ENCODE results near the gene AGL.
A peak's percentile ranks its signal among the peaks of the same experiment; 100 is the strongest.
"Not testable (repeated sequence)": the region's sequence is repeated elsewhere in the genome, so short reads cannot be mapped to it uniquely, and the experiment has no call there.

The AGL gene

GRCh38 chr1:99827970-99828369 is 22.2 kb upstream of the AGL start:
- Histone ChIP-seq H2BK5ac (ENCODE audit: low read depth, low read length, poor library complexity) (no peak overlapping the region), H2AFZ (ENCODE audit: insufficient read depth, low read length, poor library complexity) (no peak overlapping the region), H3K27ac (ENCODE audit: low read depth, low read length) (no peak overlapping the region), H3K4me3 (ENCODE audit: low read depth, low read length) (no peak overlapping the region), H4K12ac (ENCODE audit: low read depth, low read length) (no peak overlapping the region), H3K79me1 (ENCODE audit: low read length) (no peaks in the 10 kb centered on the region), H3K4ac (ENCODE audit: low read depth, low read length) (no peak overlapping the region), H3K27me3 (ENCODE audit: insufficient read depth, low read length) (no peaks in the 10 kb centered on the region), H4K8ac (ENCODE audit: low read depth, low read length) (no peak overlapping the region), H3K36me3 (ENCODE audit: control insufficient read depth in 1 of 2, insufficient read depth in 2 of 2, low read length in 2 of 2) (no peaks in the 10 kb centered on the region), H3K9me3 (ENCODE audit: insufficient read depth, low read depth, low read length) (peaks cover 3% of the 10 kb centered on the region), H3K14ac (ENCODE audit: low read length) (no peak overlapping the region), H3K18ac (ENCODE audit: low read length) (no peak overlapping the region), H3K4me2 (ENCODE audit: low read length) (no peak overlapping the region), H3K9ac (ENCODE audit: low read length) (no peak overlapping the region), H4K91ac (ENCODE audit: low read depth, low read length) (no peak overlapping the region), H2BK12ac (ENCODE audit: low read length) (no peak overlapping the region), H2BK120ac (ENCODE audit: insufficient read depth, low read length, poor library complexity) (no peak overlapping the region), H2AK5ac (ENCODE audit: low read length) (no peak overlapping the region), H3K4me1 (ENCODE audit: control insufficient read depth in 1 of 2, insufficient read depth in 2 of 2, low read length in 2 of 2) (no peaks in the 10 kb centered on the region), H3K79me2 (ENCODE audit: control insufficient read depth, insufficient read depth, low read length, poor library complexity) (no peaks in the 10 kb centered on the region), H3K23ac (ENCODE audit: low read length) (no peak overlapping the region)
- DNase-seq = peak in 1 of 2 donors; percentile 37
- WGBS (ENCODE audit: extremely low coverage, insufficient coverage, insufficient read length) = no CpG with 5 or more reads among the region's 2 CpGs

GRCh38 chr1:99829269-99829668 is 20.9 kb upstream of the AGL start:
- Histone ChIP-seq H3K9ac (ENCODE audit: low read length) (no peak overlapping the region), H3K4me1 (ENCODE audit: control insufficient read depth in 1 of 2, insufficient read depth in 2 of 2, low read length in 2 of 2) (no peaks in the 10 kb centered on the region), H2BK120ac (ENCODE audit: insufficient read depth, low read length, poor library complexity) (no peak overlapping the region), H3K14ac (ENCODE audit: low read length) (no peak overlapping the region), H2AFZ (ENCODE audit: insufficient read depth, low read length, poor library complexity) (no peak overlapping the region), H3K79me1 (ENCODE audit: low read length) (no peaks in the 10 kb centered on the region), H2BK12ac (ENCODE audit: low read length) (no peak overlapping the region), H3K23ac (ENCODE audit: low read length) (no peak overlapping the region), H3K4me3 (ENCODE audit: low read depth, low read length) (no peak overlapping the region), H4K12ac (ENCODE audit: low read depth, low read length) (no peak overlapping the region), H3K27ac (ENCODE audit: low read depth, low read length) (no peak overlapping the region), H4K8ac (ENCODE audit: low read depth, low read length) (no peak overlapping the region), H3K18ac (ENCODE audit: low read length) (no peak overlapping the region), H2BK5ac (ENCODE audit: low read depth, low read length, poor library complexity) (no peak overlapping the region), H3K36me3 (ENCODE audit: control insufficient read depth in 1 of 2, insufficient read depth in 2 of 2, low read length in 2 of 2) (no peaks in the 10 kb centered on the region), H3K4me2 (ENCODE audit: low read length) (no peak overlapping the region), H3K9me3 (ENCODE audit: insufficient read depth, low read depth, low read length) (peaks cover 3% of the 10 kb centered on the region), H3K27me3 (ENCODE audit: insufficient read depth, low read length) (no peaks in the 10 kb centered on the region), H3K4ac (ENCODE audit: low read depth, low read length) (no peak overlapping the region), H4K91ac (ENCODE audit: low read depth, low read length) (no peak overlapping the region), H3K79me2 (ENCODE audit: control insufficient read depth, insufficient read depth, low read length, poor library complexity) (no peaks in the 10 kb centered on the region), H2AK5ac (ENCODE audit: low read length) (no peak overlapping the region)
- WGBS (ENCODE audit: extremely low coverage, insufficient coverage, insufficient read length) = no CpG with 5 or more reads among the region's 2 CpGs
- no peak for DNase-seq

GRCh38 chr1:99833911-99834310 is 16.2 kb upstream of the AGL start:
- not testable (repeated sequence) for H3K23ac ChIP-seq (ENCODE audit: low read length); H2BK120ac ChIP-seq (ENCODE audit: insufficient read depth, low read length, poor library complexity); H4K8ac ChIP-seq (ENCODE audit: low read depth, low read length); H3K4ac ChIP-seq (ENCODE audit: low read depth, low read length); H3K4me1 ChIP-seq (ENCODE audit: control insufficient read depth in 1 of 2, insufficient read depth in 2 of 2, low read length in 2 of 2); H2AK5ac ChIP-seq (ENCODE audit: low read length); H4K91ac ChIP-seq (ENCODE audit: low read depth, low read length); DNase-seq; H2BK5ac ChIP-seq (ENCODE audit: low read depth, low read length, poor library complexity); H3K18ac ChIP-seq (ENCODE audit: low read length); H3K27ac ChIP-seq (ENCODE audit: low read depth, low read length); H3K36me3 ChIP-seq (ENCODE audit: control insufficient read depth in 1 of 2, insufficient read depth in 2 of 2, low read length in 2 of 2); H2AFZ ChIP-seq (ENCODE audit: insufficient read depth, low read length, poor library complexity); H3K79me2 ChIP-seq (ENCODE audit: control insufficient read depth, insufficient read depth, low read length, poor library complexity); H3K4me3 ChIP-seq (ENCODE audit: low read depth, low read length); H3K9ac ChIP-seq (ENCODE audit: low read length); H2BK12ac ChIP-seq (ENCODE audit: low read length); H3K79me1 ChIP-seq (ENCODE audit: low read length); H3K9me3 ChIP-seq (ENCODE audit: insufficient read depth, low read depth, low read length); H3K14ac ChIP-seq (ENCODE audit: low read length); H3K4me2 ChIP-seq (ENCODE audit: low read length); H3K27me3 ChIP-seq (ENCODE audit: insufficient read depth, low read length); H4K12ac ChIP-seq (ENCODE audit: low read depth, low read length)
- WGBS (ENCODE audit: extremely low coverage, insufficient coverage, insufficient read length) = no CpG with 5 or more reads among the region's 7 CpGs

- H4K8ac ChIP-seq (ENCODE audit: low read depth, low read length); H3K9me3 ChIP-seq (ENCODE audit: insufficient read depth, low read depth, low read length); H3K18ac ChIP-seq (ENCODE audit: low read length); H3K27me3 ChIP-seq (ENCODE audit: insufficient read depth, low read length); H2AK5ac ChIP-seq (ENCODE audit: low read length); H2AFZ ChIP-seq (ENCODE audit: insufficient read depth, low read length, poor library complexity); H2BK5ac ChIP-seq (ENCODE audit: low read depth, low read length, poor library complexity); H3K9ac ChIP-seq (ENCODE audit: low read length); H4K91ac ChIP-seq (ENCODE audit: low read depth, low read length); H2BK120ac ChIP-seq (ENCODE audit: insufficient read depth, low read length, poor library complexity); H3K4me3 ChIP-seq (ENCODE audit: low read depth, low read length); H3K4me1 ChIP-seq (ENCODE audit: control insufficient read depth in 1 of 2, insufficient read depth in 2 of 2, low read length in 2 of 2); H3K27ac ChIP-seq (ENCODE audit: low read depth, low read length); H3K4me2 ChIP-seq (ENCODE audit: low read length); H3K23ac ChIP-seq (ENCODE audit: low read length); H3K79me2 ChIP-seq (ENCODE audit: control insufficient read depth, insufficient read depth, low read length, poor library complexity); H3K36me3 ChIP-seq (ENCODE audit: control insufficient read depth in 1 of 2, insufficient read depth in 2 of 2, low read length in 2 of 2); H3K79me1 ChIP-seq (ENCODE audit: low read length); H4K12ac ChIP-seq (ENCODE audit: low read depth, low read length); H3K14ac ChIP-seq (ENCODE audit: low read length); H2BK12ac ChIP-seq (ENCODE audit: low read length); H3K4ac ChIP-seq (ENCODE audit: low read depth, low read length): not testable (repeated sequence)
- peak; percentile 40 to 66 for DNase-seq
- no CpG with 5 or more reads among the region's 7 CpGs for WGBS (ENCODE audit: extremely low coverage, insufficient coverage, insufficient read length)
Measured at GRCh38 chr1:99836171-99837103, 13.7 kb upstream of the AGL start.
